Calu3 (cell line): ENCODE data around the gene ADAM22. TPM values are rescaled to one million over a fixed set of nuclear protein-coding genes. Genes with fewer than 3 reads are reported as not detected.

Experiments
- BruUV-seq: library from RNA; stranded (reverse); fragments of 400-500 nt; replicated peaks from 2 replicates; lab custom pipeline; 2021; lab: Mats Ljungman, UMichigan
- CTCF ChIA-PET: fragments of 300-600 bp; sonication (Branson Sonifier 250); formaldehyde crosslinking; loops from one replicate; lab custom pipeline; 2022; ENCODE audit warnings: antibody characterized with exemption; lab: Charles Lee
- DNase-seq: peaks from one replicate; pipeline ENCODE4 v3.0.0; 2022
- H3K27ac Mint-ChIP-seq: one replicate; pipeline ENCODE4 v1.8.0; 2022; ENCODE audit warnings: mixed read lengths; ENCODE audit not compliant: unreplicated experiment
- H3K27me3 Mint-ChIP-seq: one replicate; pipeline ENCODE4 v1.8.0; 2022; ENCODE audit warnings: mixed read lengths; ENCODE audit not compliant: unreplicated experiment
- H3K36me3 Mint-ChIP-seq: one replicate; pipeline ENCODE4 v1.8.0; 2022; ENCODE audit warnings: mild to moderate bottlenecking, moderate library complexity, mixed read lengths; ENCODE audit not compliant: insufficient read depth, unreplicated experiment
- H3K4me1 Mint-ChIP-seq: one replicate; pipeline ENCODE4 v1.8.0; 2022; ENCODE audit warnings: mild to moderate bottlenecking, low read depth, mixed read lengths; ENCODE audit not compliant: unreplicated experiment
- H3K4me3 Mint-ChIP-seq: one replicate; pipeline ENCODE4 v1.8.0; 2022; ENCODE audit warnings: mild to moderate bottlenecking, low read depth, moderate library complexity, mixed read lengths; ENCODE audit not compliant: unreplicated experiment
- H3K9me3 Mint-ChIP-seq: one replicate; pipeline ENCODE4 v1.8.0; 2022; ENCODE audit warnings: low read depth, mixed read lengths; ENCODE audit not compliant: unreplicated experiment
- CTCF ChIP-seq: fragments of 200-600 bp; IDR thresholded peaks from one replicate; pipeline ENCODE4 v1.8.0; 2022; ENCODE audit warnings: antibody characterized with exemption; ENCODE audit not compliant: unreplicated experiment
- intact Hi-C: fragments of 100-400 bp; cut with micrococcal nuclease; formaldehyde crosslinking; loops from one replicate; pipeline ENCODE4 v1.10.0; 2022; ENCODE audit not compliant: unreplicated experiment
- total RNA-seq: library from RNA; stranded (reverse); gene quantifications from 2 replicates; pipeline ENCODE4 v1.2.3, GENCODE V29; 2022

Gene ADAM22
- total RNA-seq, 1 experiment from 2014 or later: 3.0 TPM

GRCh38 chr7:88200789-88201188 lies 266.7 kb downstream of the ADAM22 start:
- TF ChIP-seq CTCF: no peak
- H3K27ac Mint-ChIP-seq: no peak overlapping the region
- CTCF ChIA-PET: no interaction called here

GRCh38 chr7:88201305-88201704 lies 267.3 kb downstream of the ADAM22 start:
- no peak for TF ChIP-seq CTCF
- H3K4me3 Mint-ChIP-seq: no peak overlapping the region
- H3K9me3 Mint-ChIP-seq: no peaks in the 10 kb centered on the region
- CTCF ChIA-PET: no interaction called here
- DNase-seq: no peak
- no peaks in the 10 kb centered on the region for H3K27me3 Mint-ChIP-seq
- no TSS peak for BruUV-seq
- H3K36me3 Mint-ChIP-seq: peaks cover 16% of the 10 kb centered on the region
- intact Hi-C loops: no loop called here
- no peak overlapping the region for H3K27ac Mint-ChIP-seq
- H3K4me1 Mint-ChIP-seq: no peaks in the 10 kb centered on the region

More at GRCh38 chr7:88200789-88201188, 266.7 kb downstream of the ADAM22 start:
- Mint-ChIP-seq H3K4me1 (no peaks in the 10 kb centered on the region), H3K27me3 (no peaks in the 10 kb centered on the region), H3K4me3 (no peak overlapping the region), H3K9me3 (no peaks in the 10 kb centered on the region), H3K36me3 (peaks cover 16% of the 10 kb centered on the region)
- intact Hi-C loops: no loop called here
- DNase-seq: no peak
- no TSS peak for BruUV-seq

- no peaks in the 10 kb centered on the region for H3K9me3 Mint-ChIP-seq
- DNase-seq: no peak
- no TSS peak for BruUV-seq
- peaks cover 16% of the 10 kb centered on the region for H3K36me3 Mint-ChIP-seq
- no peak for TF ChIP-seq CTCF
- no peak overlapping the region for H3K4me3 Mint-ChIP-seq
- intact Hi-C loops: no loop called here
- no peaks in the 10 kb centered on the region for H3K4me1 Mint-ChIP-seq
- no peaks in the 10 kb centered on the region for H3K27me3 Mint-ChIP-seq
- no peak overlapping the region for H3K27ac Mint-ChIP-seq
- CTCF ChIA-PET: no interaction called here
Observed at GRCh38 chr7:88202278-88202677, 268.2 kb downstream of the ADAM22 start.

GRCh38 chr7:88202799-88203198 lies 268.7 kb downstream of the ADAM22 start:
- H3K9me3 Mint-ChIP-seq: no peaks in the 10 kb centered on the region
- TF ChIP-seq CTCF: no peak

More at GRCh38 chr7:88202799-88203198, 268.7 kb downstream of the ADAM22 start:
- H3K27me3 Mint-ChIP-seq: no peaks in the 10 kb centered on the region
- no peak overlapping the region for H3K4me3 Mint-ChIP-seq
- no peaks in the 10 kb centered on the region for H3K4me1 Mint-ChIP-seq
- H3K27ac Mint-ChIP-seq: no peak overlapping the region
- H3K36me3 Mint-ChIP-seq: peaks cover 16% of the 10 kb centered on the region
- no peak for DNase-seq
- BruUV-seq: no TSS peak
- CTCF ChIA-PET: no interaction called here
- intact Hi-C loops: no loop called here
